Stomach (tissue), 4 donors: Measurements from ENCODE around the gene NXT1.

Source experiments
- CTCF ChIP-seq, 7 experiments: fragments of 450-650 bp in 4 of 7; fragments of 200-600 bp in 3 of 7; sonication (generic) in 3 of 7; IDR thresholded peaks; one replicate each; pipeline ENCODE4 v1.5.1; 2016 to 2019; ENCODE audit warnings: antibody characterized with exemption in 7 of 7, control low read depth in 2 of 7, mild to moderate bottlenecking in 1 of 7
- EP300 ChIP-seq: sonication (generic); formaldehyde crosslinking; IDR thresholded peaks from one replicate; pipeline ENCODE4 v1.6.1; 2017; ENCODE audit warnings: antibody characterized with exemption
- POLR2A ChIP-seq, 4 donors: fragments of 450-650 bp; IDR thresholded peaks; one replicate each; pipeline ENCODE4 v1.6.1; 2016; ENCODE audit warnings: antibody characterized with exemption in 4 of 4, control low read depth in 2 of 4, mild to moderate bottlenecking in 1 of 4, moderate library complexity in 1 of 4

- TF ChIP-seq CTCF (IDR thresholded peaks at IDR 0.05) = no peak
- TF ChIP-seq EP300 = no peak
- no peak for TF ChIP-seq POLR2A (IDR thresholded peaks at IDR 0.05)
These were observed 12.7 kb downstream of the NXT1 start for GRCh38 chr20:23363257-23363649.
